Endometrium (tissue), 2 donors: Measurements from ENCODE around the gene SLC41A3.
"Not testable (repeated sequence)": the region's sequence is repeated elsewhere in the genome, so short reads cannot be mapped to it uniquely, and the experiment has no call there.

Source experiments
- FAIRE-seq: peaks from 2 replicates; lab custom pipeline; 2012; peaks lifted over from hg19 to GRCh38; lab: Jason Lieb, UNC
- donor health status: control.
- donor health status: control.

Gene SLC41A3

GRCh38 chr3:126082362-126083137, 1.4 kb downstream of the SLC41A3 start:
- no peak for FAIRE-seq

GRCh38 chr3:126081618-126082361, 2.1 kb downstream of the SLC41A3 start:
- no peak for FAIRE-seq

- no peak for FAIRE-seq
These were observed 3.0 kb downstream of the SLC41A3 start for GRCh38 chr3:126080970-126081369.

- no peak for FAIRE-seq
These were observed 5.1 kb downstream of the SLC41A3 start for GRCh38 chr3:126078866-126079265.

GRCh38 chr3:126077754-126078153, 6.2 kb downstream of the SLC41A3 start:
- FAIRE-seq, result no peak

GRCh38 chr3:126076140-126076539, 7.8 kb downstream of the SLC41A3 start:
- no peak for FAIRE-seq

- no peak for FAIRE-seq
These were observed 13.8 kb downstream of the SLC41A3 start for GRCh38 chr3:126070146-126070545.

- FAIRE-seq, result no peak
These were observed 16.0 kb downstream of the SLC41A3 start for GRCh38 chr3:126067959-126068358.

GRCh38 chr3:126066676-126067075, 17.2 kb downstream of the SLC41A3 start:
- FAIRE-seq, result not testable (repeated sequence)

GRCh38 chr3:126065876-126066275, 18.0 kb downstream of the SLC41A3 start:
- no peak for FAIRE-seq

GRCh38 chr3:126064627-126065258, 19.2 kb downstream of the SLC41A3 start:
- FAIRE-seq, result no peak

- no peak for FAIRE-seq
These were observed 20.5 kb downstream of the SLC41A3 start for GRCh38 chr3:126063358-126063965.

GRCh38 chr3:126061301-126062032, 22.5 kb downstream of the SLC41A3 start:
- FAIRE-seq, result no peak

- FAIRE-seq, result no peak
These were observed 23.2 kb downstream of the SLC41A3 start for GRCh38 chr3:126060613-126061145.

GRCh38 chr3:126058666-126059065, 25.3 kb downstream of the SLC41A3 start:
- no peak for FAIRE-seq

- no peak for FAIRE-seq
These were observed 26.0 kb downstream of the SLC41A3 start for GRCh38 chr3:126057936-126058335.

GRCh38 chr3:126057501-126057819, 26.5 kb downstream of the SLC41A3 start:
- FAIRE-seq, result no peak

GRCh38 chr3:126056681-126057500, 27.0 kb downstream of the SLC41A3 start:
- no peak for FAIRE-seq

- FAIRE-seq, result no peak
These were observed 27.8 kb downstream of the SLC41A3 start for GRCh38 chr3:126056088-126056487.

- FAIRE-seq, result no peak
These were observed 29.1 kb downstream of the SLC41A3 start for GRCh38 chr3:126054870-126055269.
